GM18520 (cell line): ENCODE data around the gene DYRK2.
A peak's percentile ranks its signal among the peaks of the same experiment; 100 is the strongest.

ENCODE experiments used
- ATAC-seq: cut with Tn5 transposase; IDR thresholded peaks from one replicate; pipeline ENCODE4 v1.9.1; 2021; ENCODE audit not compliant: unreplicated experiment

Gene DYRK2

DNA sequence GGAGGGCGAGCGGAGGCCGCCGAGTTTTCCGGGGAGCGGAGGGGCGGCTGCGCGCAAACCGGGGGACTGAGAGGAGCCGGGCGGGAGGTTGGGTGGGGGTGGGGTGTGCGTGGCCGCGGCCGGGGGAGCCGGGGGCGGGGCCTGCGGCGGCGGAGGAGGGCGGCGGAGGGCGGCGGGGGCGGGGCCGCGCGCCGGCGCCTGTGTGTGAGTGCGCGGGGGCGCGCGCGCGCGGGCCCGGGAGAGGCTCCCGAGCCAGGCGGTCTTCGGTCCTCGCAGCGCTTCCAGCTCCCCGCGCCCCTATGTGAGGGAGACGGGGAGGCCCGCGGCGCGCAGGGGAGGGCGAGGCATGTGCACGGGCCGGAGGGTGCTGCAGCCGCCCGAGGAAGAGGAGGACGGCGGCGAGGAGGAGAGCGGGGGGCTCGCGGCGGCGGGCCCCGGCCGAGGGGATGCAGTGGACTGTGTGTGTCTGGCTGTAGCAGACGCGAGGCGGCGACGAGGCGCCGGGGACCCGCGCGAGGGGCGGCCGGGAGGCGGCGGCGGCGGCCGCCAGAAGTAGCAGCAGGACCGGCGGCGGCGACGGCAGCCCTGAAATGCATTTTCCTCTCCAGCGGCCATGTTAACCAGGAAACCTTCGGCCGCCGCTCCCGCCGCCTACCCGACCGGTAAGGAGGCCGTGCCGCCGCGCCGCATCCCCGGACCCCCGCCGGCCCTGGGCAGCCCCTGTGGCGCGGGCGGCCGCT, at the start of gene DYRK2:
Gene DYRK2 (plus strand): TSS at position 225 of the 740 bp plus-strand sequence. CDS start 389 bp downstream, at position 614.
- ATAC-seq: peak; percentile 32

GRCh38 chr12:67599691-67600090, 48.9 kb upstream of the DYRK2 start:
- no peak for ATAC-seq

GRCh38 chr12:67601126-67601525, 47.4 kb upstream of the DYRK2 start:
- no peak for ATAC-seq

- no peak for ATAC-seq
Measured at GRCh38 chr12:67609226-67609870, 39.2 kb upstream of the DYRK2 start.

DNA sequence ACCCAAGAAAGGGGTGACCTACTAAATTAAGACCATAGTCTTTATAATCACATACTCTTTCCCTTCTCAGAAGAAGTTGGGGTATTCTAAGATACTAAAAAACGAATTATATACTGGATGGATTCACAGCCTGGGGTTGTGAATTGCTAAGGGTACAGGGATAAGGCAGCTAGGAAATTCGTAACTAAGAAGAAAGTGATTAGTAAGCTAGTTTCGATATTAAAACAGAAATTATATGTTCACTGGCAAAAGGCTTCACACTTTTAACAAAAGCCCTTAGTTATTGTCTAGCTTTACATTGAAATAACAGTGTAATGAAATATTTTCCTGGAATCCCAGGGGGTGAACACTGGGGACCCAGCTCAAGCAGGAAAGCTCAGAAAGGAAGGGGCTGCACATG, 35.5 kb upstream of the DYRK2 start:
- no peak for ATAC-seq

- no peak for ATAC-seq
Measured at GRCh38 chr12:67617629-67618028, 30.9 kb upstream of the DYRK2 start.

- ATAC-seq: no peak
Measured at GRCh38 chr12:67618303-67618702, 30.2 kb upstream of the DYRK2 start.

- ATAC-seq: no peak
Measured at GRCh38 chr12:67621112-67621511, 27.4 kb upstream of the DYRK2 start.

DNA sequence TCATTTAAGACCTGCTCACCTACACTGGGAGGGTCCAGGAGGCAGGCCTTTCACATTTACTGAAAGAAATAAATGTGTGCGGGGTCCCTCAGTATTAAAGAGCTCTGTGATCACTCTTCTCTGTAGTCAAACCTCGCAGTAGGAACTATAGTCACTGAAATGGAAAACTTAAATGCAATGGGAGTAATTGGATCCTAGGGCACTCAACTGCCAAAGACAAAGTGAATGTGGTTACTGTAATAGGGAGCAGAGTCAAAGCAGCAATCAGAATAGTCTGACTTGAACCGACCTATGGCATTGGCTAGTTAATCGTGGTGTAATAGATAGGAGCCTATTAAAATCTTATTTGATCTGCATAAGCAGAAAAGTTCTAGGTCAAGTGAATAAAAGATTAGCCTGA, 26.6 kb upstream of the DYRK2 start:
- ATAC-seq: no peak

DNA sequence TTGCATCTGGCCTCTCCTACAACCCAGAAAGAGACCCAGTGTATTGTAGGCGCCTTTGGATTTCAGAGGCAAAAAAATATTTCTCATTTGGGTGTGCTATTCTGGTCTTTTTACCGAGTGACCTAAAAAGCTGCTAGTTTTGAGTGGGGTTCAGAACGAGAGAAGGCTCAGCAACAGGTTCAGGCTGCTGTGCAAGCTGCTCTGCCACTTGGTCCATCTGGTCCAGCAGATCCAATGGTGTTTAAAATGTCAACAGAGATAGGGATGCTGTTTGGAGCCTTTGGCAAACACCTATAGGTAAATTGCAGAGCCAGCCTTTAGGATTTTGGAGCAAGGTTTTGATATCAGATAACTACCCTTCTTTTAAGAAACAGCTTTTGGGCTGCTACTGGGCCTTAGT, 25.3 kb upstream of the DYRK2 start:
- ATAC-seq: no peak

DNA sequence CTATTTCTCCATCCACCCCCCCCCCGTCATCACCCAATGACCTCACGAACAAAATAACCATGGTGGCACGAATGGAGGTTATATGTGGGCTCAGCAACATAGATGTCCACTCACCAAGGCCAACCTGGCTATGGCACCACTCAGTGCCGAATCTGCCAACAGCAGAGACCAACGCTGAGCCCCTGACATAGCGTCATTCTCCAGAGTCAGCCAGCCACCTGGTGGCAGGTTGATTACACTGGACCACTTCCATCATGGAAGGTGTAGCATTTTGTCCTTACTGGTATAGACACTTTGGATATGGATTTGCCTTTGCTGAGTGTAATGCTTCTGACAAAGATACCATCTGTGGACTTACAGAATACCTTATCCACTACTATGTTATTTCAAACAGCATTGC, 24.2 kb upstream of the DYRK2 start:
- ATAC-seq: no peak

- ATAC-seq: no peak
Measured at GRCh38 chr12:67625004-67625403, 23.5 kb upstream of the DYRK2 start.

DNA sequence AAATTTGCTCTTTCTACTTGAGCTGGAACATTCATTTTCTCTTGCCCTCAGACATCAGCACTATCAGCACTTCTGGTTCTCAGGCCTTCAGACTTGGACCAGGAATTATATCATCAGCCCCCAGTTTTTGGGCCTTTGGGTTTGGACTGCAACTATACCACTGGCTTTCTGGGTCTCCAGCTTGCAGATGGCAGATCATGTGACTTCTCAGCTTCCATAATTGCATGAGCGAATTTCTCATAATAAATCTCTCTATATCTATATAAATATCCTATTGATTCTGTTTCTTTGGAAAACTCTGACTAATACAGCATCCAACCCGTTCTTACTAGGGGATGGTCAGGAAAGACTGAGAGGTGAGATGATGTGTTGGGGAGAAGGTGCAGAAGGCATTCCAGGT, 22.4 kb upstream of the DYRK2 start:
- no peak for ATAC-seq

- ATAC-seq: peak; percentile 93
Measured at GRCh38 chr12:67630373-67631088, 18.0 kb upstream of the DYRK2 start.

DNA sequence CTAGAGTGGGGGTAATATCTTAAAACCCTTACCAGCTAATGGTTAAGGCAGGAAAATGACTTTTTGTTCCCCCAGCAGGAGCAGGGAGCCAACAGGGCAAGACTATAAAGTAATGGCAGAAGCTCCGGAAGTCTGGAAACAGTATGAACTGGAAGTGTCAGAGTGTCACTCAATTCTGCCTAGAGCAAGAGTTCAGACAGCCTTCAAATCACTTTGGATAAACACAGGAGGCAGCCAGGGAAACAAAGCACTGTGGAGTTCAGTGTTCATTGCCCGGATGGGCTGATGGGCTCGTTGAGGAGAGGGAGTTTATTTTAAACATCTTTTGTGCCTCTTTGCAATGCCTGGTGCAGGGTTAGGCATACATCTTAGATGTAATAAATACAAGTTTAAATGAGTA, 16.5 kb upstream of the DYRK2 start:
- no peak for ATAC-seq

DNA sequence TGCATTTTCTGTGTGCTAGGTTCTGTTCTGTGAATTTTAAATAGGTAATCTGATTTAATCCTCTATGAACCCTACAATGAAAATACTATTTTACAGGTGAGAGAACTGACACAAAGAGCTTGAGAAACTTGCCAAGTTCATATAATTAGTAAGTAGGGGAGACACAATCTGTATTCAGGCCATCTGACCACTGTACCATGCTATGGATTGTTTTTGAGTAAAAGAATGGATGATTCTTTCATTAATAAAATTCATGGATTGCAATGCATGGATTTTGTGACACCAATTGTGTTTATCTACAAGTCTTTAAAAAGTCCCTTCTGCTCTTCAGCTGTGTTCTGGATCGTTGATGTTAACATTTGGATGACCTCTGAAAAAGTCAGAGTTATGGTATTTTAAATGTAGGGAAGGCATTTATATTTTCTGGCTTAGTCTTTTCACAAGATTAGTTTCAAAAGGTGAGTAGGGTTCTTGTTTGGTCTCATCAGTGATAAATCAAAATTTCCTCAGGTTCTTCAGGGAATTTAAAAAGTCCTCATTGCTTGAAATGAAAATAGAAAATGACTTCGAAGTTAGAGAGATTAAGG, 15.4 kb upstream of the DYRK2 start:
- no peak for ATAC-seq

DNA sequence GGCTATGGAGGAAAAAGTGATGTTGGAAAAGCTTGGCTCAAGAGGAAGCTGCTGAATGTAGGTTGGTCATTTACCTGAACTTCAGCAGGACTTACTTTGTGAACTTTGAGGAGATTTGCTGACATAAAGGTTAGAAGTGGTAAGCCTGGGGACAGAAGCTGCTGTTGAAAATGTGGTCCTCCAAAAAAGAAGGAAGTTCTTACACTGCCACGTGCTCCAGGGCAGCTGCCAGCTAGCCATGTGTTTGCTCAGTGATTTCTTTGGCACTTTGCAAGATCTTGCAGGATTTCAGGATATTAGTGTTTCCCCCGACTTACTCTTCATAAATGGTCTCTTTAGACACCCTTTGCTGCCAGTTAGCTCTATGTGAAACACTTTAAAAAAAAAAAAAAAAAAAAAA, 14.8 kb upstream of the DYRK2 start:
- no peak for ATAC-seq

DNA sequence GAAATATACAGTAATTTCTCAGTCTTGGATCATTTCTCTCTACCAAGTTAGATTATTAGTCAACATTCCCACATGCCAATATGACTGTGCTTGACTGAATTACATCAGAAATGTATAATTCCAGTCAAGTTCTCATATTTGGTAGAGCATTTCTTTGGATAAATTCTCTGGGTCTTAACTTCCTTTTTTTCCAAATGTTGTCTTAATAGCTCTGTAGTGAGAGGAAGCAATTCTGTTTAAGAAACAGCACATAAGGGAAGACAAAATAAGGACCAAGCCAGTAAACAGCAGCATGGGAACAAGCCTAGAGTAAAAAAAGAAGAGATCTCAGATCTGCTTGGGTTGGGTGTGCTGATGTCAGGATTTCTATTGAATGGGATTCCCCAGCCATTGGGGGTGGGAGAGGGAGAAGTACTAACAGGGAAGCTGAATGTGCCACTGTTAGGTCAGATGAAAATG, 14.2 kb upstream of the DYRK2 start:
- ATAC-seq: no peak

GRCh38 chr12:67637718-67638117, 10.8 kb upstream of the DYRK2 start:
- ATAC-seq: no peak

DNA sequence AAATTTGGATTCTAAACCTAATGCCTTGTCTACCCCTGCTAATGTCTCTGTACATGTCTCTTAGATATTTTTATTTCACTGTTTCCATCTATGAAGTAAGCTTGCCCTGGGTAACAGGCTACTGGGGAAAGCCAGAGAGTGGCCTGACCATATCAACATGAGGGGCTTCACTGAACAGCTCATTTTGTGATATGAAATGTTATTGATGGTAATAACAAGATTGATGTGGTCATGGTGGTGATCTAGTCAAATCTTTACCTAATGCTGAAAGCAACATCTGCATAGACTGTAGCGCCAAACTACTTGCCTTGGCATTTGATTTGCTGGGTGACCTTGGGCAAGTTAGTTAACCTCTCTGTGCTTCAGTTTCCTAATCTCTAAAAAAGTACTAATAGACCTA, 9.9 kb upstream of the DYRK2 start:
- ATAC-seq: no peak

- ATAC-seq: no peak
Measured at GRCh38 chr12:67640863-67641262, 7.7 kb upstream of the DYRK2 start.

- ATAC-seq: no peak
Measured at GRCh38 chr12:67645126-67645525, 3.4 kb upstream of the DYRK2 start.
